GM19452 (cell line): Measurements from ENCODE around the gene TSPAN10.
"Not testable (repeated sequence)": the region's sequence is repeated elsewhere in the genome, so short reads cannot be mapped to it uniquely, and the experiment has no call there.

Experiments used
- ATAC-seq: cut with Tn5 transposase; IDR thresholded peaks from one replicate; pipeline ENCODE4 v1.9.1; 2021; ENCODE audit not compliant: unreplicated experiment

The TSPAN10 gene

GRCh38 chr17:81660441-81660840, 23.4 kb downstream of the TSPAN10 start:
- no peak for ATAC-seq

GRCh38 chr17:81662002-81662401, 25.0 kb downstream of the TSPAN10 start:
- ATAC-seq = no peak

GRCh38 chr17:81664051-81664470, 27.1 kb downstream of the TSPAN10 start:
- ATAC-seq = no peak

- ATAC-seq = no peak
These were observed 28.5 kb downstream of the TSPAN10 start for GRCh38 chr17:81665205-81666091.

GRCh38 chr17:81666092-81666341, 29.0 kb downstream of the TSPAN10 start:
- ATAC-seq = no peak

- peak; percentile 93 for ATAC-seq
These were observed 29.6 kb downstream of the TSPAN10 start, which contains the start of the genes CCDC137 and OXLD1 for GRCh38 chr17:81666342-81667191. Gene CCDC137, plus strand, starts transcription at chr17:81666737. Its CDS starts 30 bp downstream, at chr17:81666767. Gene OXLD1, minus strand, starts transcription at chr17:81666605. Its CDS starts 28 bp downstream, at chr17:81666577.

GRCh38 chr17:81667754-81668153, 30.8 kb downstream of the TSPAN10 start:
- ATAC-seq = no peak

- no peak for ATAC-seq
These were observed 35.5 kb downstream of the TSPAN10 start for GRCh38 chr17:81672504-81672903.

GRCh38 chr17:81672954-81673353, 36.0 kb downstream of the TSPAN10 start:
- no peak for ATAC-seq

GRCh38 chr17:81673561-81674258, 36.7 kb downstream of the TSPAN10 start:
- no peak for ATAC-seq

GRCh38 chr17:81675515-81676221, 38.7 kb downstream of the TSPAN10 start:
- not testable (repeated sequence) for ATAC-seq

GRCh38 chr17:81676906-81677305, 39.9 kb downstream of the TSPAN10 start:
- no peak for ATAC-seq

GRCh38 chr17:81680150-81680549, 43.2 kb downstream of the TSPAN10 start:
- no peak for ATAC-seq

- no peak for ATAC-seq
These were observed 44.7 kb downstream of the TSPAN10 start for GRCh38 chr17:81681672-81682071.

GRCh38 chr17:81682565-81683207, 45.7 kb downstream of the TSPAN10 start:
- ATAC-seq = no peak

GRCh38 chr17:81683208-81683583, 46.2 kb downstream of the TSPAN10 start:
- ATAC-seq = peak; percentile 31

GRCh38 chr17:81683584-81684441, 46.8 kb downstream of the TSPAN10 start, which contains the start of the genes ARL16 and HGS:
Gene ARL16, minus strand, starts transcription at chr17:81683797. Its CDS starts 44 bp downstream, at chr17:81683753.
Gene HGS, plus strand, starts transcription at chr17:81684011. Its CDS starts 56 bp downstream, at chr17:81684067.
- ATAC-seq = peak; percentile 87

- no peak for ATAC-seq
These were observed 47.5 kb downstream of the TSPAN10 start for GRCh38 chr17:81684442-81684911.

GRCh38 chr17:81685108-81685507, 48.1 kb downstream of the TSPAN10 start:
- ATAC-seq = no peak
